GM18858 (cell line): ENCODE results near the gene PGAP3.

Experiments
- ATAC-seq: cut with Tn5 transposase; IDR thresholded peaks from one replicate; pipeline ENCODE4 v1.9.1; 2021; ENCODE audit not compliant: unreplicated experiment

The PGAP3 gene

DNA sequence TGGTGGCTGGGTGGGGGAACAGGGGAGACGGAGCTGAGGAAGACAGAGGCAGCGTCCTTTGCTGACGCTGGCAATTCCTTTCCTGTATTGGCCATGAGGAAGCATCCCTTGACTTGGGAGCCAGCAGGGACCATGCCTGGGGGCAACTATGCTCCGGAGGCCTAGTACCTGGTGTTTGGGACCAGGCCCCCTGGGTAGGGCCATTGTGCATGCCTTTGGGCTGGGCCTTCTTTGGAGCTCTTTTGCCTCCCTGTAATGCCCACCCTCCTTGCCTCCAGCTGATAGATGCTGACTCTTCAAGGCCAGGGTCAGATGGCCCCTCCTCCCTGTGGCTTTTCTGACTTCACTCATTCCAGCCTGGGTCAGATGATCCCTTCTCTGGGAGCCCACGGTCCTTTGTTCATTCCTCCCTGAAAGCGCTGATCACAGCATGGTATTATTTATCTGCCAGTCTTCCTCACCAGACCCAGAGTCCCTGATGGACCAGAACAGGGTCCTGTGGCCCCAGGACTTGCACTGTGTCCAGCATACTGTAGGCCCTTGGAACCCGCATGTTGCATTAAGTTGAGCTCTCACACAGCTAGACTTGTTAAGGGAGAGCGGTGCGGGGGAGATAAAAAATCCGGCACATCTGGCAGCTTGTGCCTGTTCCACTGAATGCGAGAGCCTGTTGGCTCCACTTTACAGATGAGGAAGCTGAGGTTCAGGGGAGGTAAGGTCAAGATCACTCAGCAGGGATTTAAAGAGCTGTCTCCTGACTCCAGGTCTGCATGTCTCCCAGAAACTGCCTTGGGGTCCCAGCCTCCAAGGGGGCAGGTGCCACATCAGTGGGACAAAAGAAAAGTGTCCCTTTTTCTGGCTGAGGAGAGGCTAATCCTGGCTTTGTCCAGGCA is 48.0 kb downstream of the PGAP3 start:
- ATAC-seq, result no peak

DNA sequence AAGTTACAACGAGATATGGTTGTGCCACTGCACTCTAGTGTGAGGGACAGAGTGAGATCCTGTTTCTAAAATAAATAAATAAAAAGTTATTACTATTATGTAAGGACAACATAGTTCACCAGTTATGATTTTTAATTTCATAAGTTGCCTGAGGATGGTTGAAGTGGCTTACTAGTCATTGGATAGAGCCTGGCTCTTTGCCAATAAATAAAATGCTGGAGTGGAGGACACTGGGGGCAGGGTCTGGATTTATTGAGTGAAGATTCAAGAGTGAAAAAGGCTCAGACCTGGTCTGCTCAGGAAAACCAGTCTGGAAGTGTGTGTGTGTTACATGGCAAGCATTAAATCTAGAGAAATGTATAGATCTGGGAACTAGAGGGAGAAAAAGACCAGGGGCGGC is 48.8 kb downstream of the PGAP3 start:
- ATAC-seq, result no peak

DNA sequence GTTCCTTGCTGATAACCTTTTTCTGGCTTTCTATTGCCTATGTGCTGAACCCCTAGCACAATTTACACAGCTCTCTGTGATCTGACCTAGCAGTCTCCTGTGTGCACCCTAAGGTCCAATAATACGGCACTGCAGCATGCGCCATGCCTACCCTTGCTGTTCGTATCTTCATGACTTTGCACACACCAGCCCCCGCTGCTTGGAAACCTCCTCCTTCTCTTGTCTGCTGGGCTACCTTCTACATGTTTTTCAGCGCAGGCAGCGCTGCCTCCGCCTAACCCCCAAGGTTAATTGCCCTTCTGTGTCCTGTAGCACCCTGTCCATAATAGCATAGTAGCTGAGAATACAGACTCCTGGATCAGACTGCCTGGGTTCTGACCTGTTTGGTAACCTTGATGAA is 49.5 kb downstream of the PGAP3 start:
- ATAC-seq, result no peak

DNA sequence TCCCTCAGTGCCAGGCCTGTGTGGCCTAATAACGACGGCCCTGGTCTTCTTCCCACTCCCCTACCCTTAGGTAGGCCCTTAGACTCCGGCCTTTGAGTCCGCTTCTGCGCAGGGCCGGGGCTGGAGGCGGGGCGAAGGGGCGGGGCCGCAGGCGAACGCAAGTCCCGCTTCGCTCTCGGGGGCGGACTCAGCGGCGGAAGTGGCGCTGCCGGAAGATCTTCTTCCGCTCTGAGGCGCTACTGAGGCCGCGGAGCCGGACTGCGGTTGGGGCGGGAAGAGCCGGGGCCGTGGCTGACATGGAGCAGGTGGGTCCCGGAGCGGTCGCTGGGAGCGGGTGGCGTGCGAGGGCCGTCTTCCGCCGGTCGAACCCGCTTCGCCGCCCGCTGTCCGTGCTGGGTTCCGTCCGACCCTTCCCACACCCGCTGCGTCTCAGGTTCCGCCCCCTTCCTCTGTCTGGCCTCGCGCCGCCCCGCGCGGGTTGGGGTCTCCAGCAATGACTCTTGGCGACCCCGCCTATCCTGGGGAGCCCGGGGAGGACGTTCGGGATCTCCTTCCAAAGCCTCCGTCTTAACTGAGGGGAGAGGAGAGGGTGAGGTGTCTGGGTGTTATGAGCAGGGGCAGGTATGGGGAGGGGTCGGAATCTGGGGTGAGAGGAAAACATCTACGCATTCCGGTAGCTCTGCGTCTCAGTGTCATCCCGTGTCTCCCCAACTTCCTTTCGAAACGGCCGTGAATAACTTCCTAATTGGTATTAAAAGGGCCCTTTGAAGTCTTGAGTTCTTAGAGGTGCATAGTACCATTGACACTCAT is 50.7 kb downstream of the PGAP3 start, which contains the start of gene STARD3:
Gene STARD3, plus strand, starts transcription at position 218 of the 810 bp plus-strand sequence. CDS start 16,388 bp downstream, outside the sequence.
- no peak for ATAC-seq

DNA sequence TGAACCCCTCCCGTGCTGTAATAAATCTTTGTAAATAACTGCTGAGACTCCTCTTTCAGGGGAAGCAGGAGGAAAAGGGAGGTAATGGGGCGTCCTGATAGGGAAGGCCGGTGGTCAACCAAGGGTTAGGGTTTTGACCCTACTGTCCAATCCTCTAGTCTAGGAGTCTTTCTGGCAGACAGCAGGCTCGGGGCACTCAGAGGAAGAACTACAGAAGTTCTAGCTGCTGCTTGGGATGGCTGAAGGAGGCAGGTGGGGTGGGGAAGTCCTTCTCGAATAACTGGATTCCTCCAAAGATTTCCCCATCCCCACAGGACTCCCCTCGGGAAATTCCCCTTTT is 51.3 kb downstream of the PGAP3 start:
- ATAC-seq, result no peak

DNA sequence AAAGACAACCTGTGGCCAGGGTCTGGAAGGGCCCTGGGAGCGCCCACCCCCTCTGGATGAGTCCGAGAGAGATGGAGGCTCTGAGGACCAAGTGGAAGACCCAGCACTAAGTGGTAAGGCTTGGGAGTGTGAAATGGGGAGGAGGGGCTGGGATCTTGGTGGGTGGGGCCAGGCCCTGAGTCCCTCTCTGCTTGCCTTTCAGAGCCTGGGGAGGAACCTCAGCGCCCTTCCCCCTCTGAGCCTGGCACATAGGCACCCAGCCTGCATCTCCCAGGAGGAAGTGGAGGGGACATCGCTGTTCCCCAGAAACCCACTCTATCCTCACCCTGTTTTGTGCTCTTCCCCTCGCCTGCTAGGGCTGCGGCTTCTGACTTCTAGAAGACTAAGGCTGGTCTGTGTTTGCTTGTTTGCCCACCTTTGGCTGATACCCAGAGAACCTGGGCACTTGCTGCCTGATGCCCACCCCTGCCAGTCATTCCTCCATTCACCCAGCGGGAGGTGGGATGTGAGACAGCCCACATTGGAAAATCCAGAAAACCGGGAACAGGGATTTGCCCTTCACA is 52.2 kb downstream of the PGAP3 start:
- no peak for ATAC-seq

DNA sequence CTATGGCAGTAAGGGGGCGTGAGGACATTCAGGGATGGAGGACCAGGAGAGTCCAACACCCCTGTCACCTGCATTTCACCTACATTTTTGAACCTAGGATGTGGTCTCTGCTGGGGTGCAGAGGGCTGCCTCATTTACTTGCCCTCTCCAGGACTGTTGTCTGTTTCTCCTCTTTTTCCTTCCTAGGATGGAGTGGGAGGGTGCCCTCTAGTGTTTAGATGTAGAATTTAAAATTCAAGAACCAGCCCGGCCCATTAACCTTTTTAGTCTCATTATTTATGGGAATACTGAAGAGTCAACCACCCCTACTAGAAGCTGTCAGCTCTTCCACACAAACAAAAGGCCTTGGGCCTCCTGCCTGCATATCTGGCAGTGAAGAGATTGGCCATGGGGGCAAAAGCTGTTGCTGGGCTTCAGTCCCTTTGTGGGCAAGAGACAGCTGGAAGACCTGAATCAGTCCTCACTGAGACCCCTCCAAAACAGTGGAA is 53.4 kb downstream of the PGAP3 start:
- no peak for ATAC-seq

DNA sequence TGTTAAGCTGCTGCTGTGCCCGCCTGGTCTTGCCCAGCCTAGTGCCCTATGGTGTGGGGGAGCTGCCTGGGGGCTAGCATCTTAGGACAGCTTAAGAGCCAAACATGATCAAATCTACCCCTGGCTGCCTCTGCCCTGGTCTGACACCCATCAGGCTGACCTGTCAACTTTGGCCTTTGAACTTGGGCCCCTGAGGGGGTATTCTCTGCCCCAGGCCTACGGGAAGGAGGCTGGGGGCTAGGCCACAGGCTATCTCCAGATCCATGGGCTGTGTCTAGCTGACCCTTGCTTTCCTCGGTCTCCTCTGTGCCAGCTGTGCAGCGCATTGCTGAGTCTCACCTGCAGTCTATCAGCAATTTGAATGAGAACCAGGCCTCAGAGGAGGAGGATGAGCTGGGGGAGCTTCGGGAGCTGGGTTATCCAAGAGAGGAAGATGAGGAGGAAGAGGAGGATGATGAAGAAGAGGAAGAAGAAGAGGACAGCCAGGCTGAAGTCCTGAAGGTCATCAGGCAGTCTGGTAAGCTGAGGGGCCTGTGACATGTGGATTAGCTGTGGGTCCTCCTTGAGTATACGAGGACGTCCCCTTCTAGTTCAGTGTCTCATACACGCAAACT is 54.2 kb downstream of the PGAP3 start:
- no peak for ATAC-seq

DNA sequence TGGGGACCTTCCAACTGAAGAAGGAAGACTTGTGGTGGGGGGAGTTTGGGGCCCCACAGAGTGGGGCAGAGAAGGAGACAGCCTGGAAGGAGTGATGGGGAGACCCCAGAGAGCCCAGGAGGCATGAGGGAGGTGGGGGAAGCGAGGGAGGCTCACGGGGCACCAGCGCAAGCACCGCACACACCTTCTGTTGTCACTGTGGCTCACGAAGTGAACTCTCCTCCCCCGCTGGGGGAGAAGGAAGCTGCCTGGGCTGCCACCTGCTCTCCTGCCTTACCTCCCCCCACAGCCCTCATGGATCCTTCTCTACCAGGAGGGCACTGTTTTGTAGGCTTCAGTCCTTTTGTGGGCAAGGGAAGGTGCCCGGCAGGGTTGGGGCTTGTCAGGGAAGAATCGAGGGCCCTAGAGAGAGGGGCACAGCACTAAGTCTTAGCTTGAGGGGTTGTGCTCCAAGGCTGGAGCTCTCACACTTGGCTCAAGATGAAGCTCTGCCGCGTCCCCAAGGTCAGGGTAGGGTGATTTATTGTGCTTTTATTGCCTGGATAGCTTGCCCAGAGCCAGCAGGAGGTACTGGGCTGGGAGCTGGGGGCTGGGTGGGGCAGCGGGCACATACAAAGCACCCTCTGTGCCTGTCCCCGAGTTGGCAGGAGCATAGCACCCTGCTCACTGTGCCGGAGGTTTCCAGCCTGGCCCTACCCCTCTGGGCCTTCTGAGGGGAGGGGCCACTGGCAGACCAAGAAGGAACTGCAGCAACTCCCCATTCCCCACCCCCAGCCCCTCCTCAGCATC is 55.5 kb downstream of the PGAP3 start:
- no peak for ATAC-seq

DNA sequence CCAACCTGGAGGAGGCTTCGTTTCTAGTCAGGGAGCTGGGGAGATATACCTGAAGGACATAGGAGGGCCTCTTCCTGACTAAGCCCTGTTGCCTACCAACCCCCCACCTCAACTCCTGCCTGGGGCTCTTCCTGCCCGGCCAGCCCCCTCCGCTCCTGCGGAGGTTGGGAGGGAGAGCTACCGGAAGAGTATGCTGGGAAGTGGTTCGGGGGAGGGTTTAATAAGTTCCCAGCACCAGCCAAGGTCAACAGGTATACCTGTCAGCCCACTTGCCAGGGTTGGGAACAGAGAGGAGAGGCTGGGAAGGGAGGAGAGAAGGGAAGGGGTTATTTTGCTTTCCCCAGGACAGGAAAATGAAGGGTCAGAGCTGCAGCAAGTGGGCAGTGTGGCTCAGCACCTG is 56.5 kb downstream of the PGAP3 start:
- ATAC-seq, result no peak

DNA sequence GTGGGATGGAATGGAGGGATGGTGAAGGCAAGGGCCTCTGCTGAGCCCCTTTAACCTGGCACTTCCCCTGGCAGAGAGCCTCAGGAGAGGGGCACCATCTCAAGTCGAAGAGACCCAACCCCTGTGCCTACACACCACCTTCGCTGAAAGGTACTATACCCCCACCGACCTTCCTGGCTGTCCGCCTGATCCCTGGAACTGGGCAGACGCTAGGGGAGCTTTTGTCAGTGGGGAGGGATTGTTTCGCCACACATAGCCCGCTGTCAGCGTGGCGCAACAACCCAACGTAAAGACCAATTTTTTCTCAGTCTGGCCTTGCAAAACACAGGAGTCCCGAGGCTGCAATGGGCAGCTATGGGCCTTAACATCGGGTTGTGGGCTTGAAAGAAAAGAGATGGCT is 58.0 kb downstream of the PGAP3 start:
- no peak for ATAC-seq

DNA sequence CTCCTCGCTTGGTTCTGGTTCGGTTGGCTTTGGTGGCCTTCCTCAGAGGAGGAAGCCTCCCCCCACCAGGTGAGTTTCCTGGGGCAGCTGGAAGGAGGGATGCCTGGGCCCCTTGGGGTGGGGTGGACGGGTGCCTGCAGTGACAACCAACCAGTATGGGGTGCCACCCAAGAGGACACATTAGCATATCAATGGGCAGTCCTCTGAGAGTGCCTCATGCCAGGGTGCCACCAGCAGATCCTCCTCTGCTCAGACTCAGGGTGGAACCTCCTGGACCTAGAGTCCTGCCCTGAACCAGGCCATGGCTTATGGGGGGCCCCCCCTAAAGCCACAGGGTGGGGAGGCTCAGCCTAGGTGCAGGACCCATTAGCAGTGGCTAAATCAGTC is 58.4 kb downstream of the PGAP3 start:
- ATAC-seq, result no peak

DNA sequence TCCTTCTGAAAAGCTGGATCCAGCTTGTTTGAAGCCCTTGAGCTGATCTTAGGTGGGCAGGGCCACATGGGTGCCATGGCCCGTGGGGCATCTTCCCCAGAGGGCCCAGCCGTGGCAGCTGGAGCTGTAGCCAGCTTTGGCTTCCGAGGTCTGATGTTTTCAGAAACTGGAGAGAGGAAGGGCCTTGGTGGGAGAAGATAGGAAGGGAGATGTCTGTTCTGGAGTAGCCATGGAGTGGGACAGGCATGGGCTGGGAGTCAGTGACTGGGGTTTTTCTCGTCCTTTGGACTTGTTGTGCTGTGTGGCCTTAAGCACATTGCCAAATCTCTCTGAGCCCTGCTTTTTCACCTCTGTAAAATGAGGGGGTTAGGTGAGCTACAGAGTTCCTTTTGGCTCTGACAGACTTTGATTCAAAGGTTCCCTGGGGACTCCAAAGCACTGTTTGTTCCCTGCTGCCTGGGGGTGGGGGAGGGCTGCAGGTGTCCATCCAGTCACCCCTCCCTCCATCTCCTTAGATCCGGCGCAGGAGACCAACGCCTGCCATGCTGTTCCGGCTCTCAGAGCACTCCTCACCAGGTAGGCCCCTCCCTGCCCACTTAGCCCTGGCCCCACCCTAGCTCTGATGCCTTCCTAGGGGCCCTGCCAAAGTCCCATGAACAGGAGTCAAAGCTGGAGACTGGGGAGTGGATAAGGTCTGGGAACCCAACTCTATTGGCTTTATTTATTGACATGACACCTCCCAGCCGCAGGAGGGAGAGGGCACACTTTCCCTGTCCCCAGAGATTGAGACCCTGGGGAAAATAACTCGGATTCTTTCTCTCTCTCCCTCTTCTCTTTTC is 59.0 kb downstream of the PGAP3 start:
- no peak for ATAC-seq

DNA sequence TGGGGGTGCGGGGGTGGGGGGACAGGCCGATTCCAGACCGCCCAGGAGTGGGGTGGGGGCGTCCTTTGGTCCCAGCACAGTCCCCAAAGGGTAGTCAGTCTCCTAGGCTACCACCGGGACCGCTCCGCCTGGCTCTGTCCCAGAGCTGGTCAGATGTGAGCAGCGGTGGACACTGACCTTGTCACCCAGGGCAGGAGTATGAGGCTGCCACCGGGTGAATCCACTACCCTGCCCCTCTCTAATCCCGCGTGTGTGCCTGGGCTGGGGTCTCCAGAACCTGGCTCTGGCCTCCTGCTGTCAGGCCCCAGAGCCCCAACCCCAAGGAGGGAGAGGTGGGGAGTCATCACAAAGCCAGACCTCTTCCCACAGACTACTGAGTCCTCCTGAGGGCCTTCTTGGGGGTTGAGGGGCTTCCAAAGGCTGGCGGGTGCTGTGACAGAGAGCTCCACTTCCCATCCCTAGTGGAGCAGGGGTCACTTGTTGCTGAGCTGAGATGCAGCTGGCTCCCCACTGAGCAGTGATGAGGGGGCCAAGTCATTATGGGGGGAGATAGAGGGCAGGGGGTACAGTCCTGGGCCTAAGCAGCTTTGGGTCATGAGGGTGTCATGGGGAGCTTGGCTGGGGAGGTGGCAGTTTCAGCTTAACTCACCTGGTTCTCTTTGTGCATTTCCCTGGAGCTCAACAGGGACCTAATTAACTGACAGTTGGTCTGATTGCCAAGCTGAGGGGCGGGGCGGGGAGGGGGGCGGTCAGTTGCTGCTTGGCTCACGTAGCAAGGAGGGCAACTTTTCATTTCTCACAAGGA is 59.9 kb downstream of the PGAP3 start:
- ATAC-seq, result no peak

DNA sequence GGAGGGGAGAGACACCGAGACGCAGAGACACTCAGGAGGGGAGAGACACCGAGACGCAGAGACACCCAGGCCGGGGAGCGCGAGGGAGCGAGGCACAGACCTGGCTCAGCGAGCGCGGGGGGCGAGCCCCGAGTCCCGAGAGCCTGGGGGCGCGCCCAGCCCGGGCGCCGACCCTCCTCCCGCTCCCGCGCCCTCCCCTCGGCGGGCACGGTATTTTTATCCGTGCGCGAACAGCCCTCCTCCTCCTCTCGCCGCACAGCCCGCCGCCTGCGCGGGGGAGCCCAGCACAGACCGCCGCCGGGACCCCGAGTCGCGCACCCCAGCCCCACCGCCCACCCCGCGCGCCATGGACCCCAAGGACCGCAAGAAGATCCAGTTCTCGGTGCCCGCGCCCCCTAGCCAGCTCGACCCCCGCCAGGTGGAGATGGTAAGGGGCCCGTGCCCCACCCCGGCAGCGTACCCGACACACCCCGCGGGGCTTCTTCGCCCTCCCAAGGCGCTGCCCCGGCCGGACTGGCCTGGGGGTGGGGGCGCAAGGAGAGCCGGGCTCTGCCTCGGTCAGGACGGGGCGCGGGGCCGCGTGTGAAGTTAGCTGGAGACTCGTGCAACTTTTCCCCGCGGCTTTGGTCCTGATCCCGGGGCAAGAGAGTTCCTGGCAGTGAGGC is 60.7 kb downstream of the PGAP3 start:
- ATAC-seq, result no peak

DNA sequence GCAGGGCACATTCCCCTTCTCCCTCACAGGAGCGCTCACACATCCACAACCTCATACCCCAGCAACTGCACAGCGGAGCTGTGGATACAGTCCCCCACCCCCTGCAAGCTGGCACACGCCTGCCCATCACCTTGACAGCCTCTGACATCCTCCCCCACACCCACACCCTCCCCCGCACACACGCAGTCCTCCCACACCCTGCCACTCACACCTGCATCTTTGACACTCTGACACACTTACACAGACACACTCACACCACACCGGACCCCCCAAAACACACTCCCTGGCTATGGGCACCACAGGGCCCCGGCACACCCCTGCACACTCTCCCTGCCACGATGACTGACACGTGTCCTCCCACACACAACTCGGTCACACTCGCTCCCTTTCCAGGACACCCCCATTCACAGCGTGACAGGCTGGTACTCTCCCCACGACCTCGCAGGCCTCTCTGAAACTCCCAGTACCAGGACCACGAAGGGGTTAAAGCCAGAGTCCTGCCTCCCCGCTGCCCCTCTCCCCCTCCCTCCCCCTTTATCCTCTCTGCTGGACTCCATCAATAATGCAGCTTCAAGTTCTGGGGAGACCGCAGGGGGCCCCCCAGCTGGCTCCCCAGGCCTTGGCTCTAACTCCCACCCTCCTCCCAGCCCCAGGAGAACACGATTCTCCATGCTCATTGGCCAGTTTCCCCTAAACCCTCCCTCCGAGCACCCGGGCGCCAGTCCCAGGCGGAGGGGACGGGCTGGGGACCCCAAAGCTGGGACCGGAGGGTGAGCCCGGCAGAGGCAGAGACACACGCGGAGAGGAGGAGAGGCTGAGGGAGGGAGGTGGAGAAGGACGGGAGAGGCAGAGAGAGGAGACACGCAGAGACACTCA is 61.4 kb downstream of the PGAP3 start, which contains the start of gene PPP1R1B:
Gene PPP1R1B, plus strand, starts transcription at position 782 of the 876 bp plus-strand sequence. CDS start 441 bp downstream, outside the sequence.
- no peak for ATAC-seq

DNA sequence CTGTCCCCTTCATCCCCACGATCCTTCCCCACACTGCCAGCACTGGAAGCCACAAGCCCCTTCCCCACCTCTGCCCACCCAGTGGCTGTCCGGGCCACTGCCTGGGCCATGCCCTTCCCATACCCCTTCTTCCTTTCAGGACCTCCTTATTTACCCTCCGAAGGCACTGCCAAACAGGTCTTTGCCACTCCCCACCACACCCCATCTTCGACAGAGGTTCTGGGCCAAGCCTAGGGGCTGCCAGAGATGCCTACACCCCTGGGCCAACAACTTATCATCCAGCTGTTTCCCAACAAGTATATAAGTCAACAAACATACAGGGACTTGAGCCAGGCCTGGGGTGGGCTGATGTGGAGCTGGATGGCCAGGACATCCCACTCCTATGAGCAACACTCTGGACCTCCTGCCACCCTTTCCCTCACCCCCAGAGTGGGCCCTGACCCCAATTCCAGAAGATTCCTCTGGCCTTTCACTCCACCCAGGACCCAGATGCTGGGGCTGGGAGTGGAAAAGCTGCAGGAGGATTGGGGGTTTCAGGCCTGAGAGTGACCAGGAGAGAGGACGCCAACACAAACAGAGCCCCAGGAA is 62.6 kb downstream of the PGAP3 start:
- no peak for ATAC-seq
